Activated T-cell treated with anti-CD3 and anti-CD28 coated beads, Interleukin-2, amount 50 U/mL, for 72 hours (primary cell): ENCODE measurements around the gene GPR183. TPM values are rescaled to one million over a fixed set of nuclear protein-coding genes. Genes with fewer than 3 reads are reported as not detected.

Source experiments
- ATAC-seq, 2 donors: fragments of 150-1000 bp; cut with Tn5 transposase; replicated peaks in 1 of 2; 2 replicates each; pipeline ENCODE4 v1.10.0; 2021; ENCODE audit warnings: moderate library complexity in 2 of 2, mild to moderate bottlenecking in 1 of 2
- DNase-seq, 2 donors: peaks; one replicate each; pipeline ENCODE4 v3.0.0; 2021 to 2022; ENCODE audit warnings: mixed read lengths in 1 of 2
- H3K27ac Mint-ChIP-seq: one replicate; pipeline ENCODE4 v1.8.0; 2022; ENCODE audit warnings: mild to moderate bottlenecking, moderate library complexity, mixed read lengths
- H3K27me3 Mint-ChIP-seq: one replicate; pipeline ENCODE4 v1.8.0; 2022; ENCODE audit warnings: low read depth, mixed read lengths
- H3K36me3 Mint-ChIP-seq, 2 donors: one replicate each; pipeline ENCODE4 v1.8.0; 2022; ENCODE audit warnings: mixed read lengths in 2 of 2, mild to moderate bottlenecking in 1 of 2; ENCODE audit not compliant: insufficient read depth in 2 of 2
- H3K4me1 Mint-ChIP-seq: one replicate; pipeline ENCODE4 v1.8.0; 2022; ENCODE audit warnings: low read depth, mixed read lengths
- H3K4me3 Mint-ChIP-seq, 2 donors: one replicate each; pipeline ENCODE4 v1.8.0; 2022; ENCODE audit warnings: mild to moderate bottlenecking in 2 of 2, mixed read lengths in 2 of 2, moderate library complexity in 2 of 2
- H3K9me3 Mint-ChIP-seq, 2 donors: one replicate each; pipeline ENCODE4 v1.8.0; 2022; ENCODE audit warnings: mixed read lengths in 2 of 2
- total RNA-seq, 2 donors: library from RNA; stranded (reverse); gene quantifications; one replicate each; pipeline ENCODE4 v1.2.3, GENCODE V29; 2022

GPR183 gene
- 10 to 100 TPM; 32.8 to 57.5 TPM for total RNA-seq

GRCh38 chr13:99307247-99307646, at the start of gene GPR183:
TSS of gene GPR183 (minus strand) at chr13:99307399. CDS start at chr13:99296145, 11,254 bp downstream.
- H3K9me3 Mint-ChIP-seq = no peaks in the 10 kb centered on the region
- peaks cover 26 to 32% of the 10 kb centered on the region in 2 donors for H3K36me3 Mint-ChIP-seq
- DNase-seq (peak in 1 of 2 donors; percentile 45), ATAC-seq (peak; percentile 48 to 63)
- H3K27me3 Mint-ChIP-seq = no peaks in the 10 kb centered on the region
- H3K27ac Mint-ChIP-seq = peak within 1 kb of the TSS; percentile 98
- H3K4me3 Mint-ChIP-seq = peak within 1 kb of the TSS; percentile 95 to 96
- H3K4me1 Mint-ChIP-seq = peaks cover 83% of the 10 kb centered on the region

GRCh38 chr13:99356262-99357091, 49.3 kb upstream of the GPR183 start:
- Mint-ChIP-seq H3K9me3 (no peaks in the 10 kb centered on the region), H3K4me1 (peaks cover 100% of the 10 kb centered on the region), H3K4me3 (peak overlapping the region; percentile 82 to 88), H3K27ac (peak overlapping the region; percentile 98), H3K27me3 (no peaks in the 10 kb centered on the region), H3K36me3 (peaks cover 20 to 38% of the 10 kb centered on the region in 2 donors)
- DNase-seq (peak; percentile 65 to 67), ATAC-seq (peak; percentile 53 to 63)

GRCh38 chr13:99356012-99356261, 48.7 kb upstream of the GPR183 start:
- H3K36me3 Mint-ChIP-seq = peaks cover 20 to 38% of the 10 kb centered on the region in 2 donors
- DNase-seq (no peak), ATAC-seq (no peak)
- peak overlapping the region; percentile 98 for H3K27ac Mint-ChIP-seq
- no peaks in the 10 kb centered on the region for H3K27me3 Mint-ChIP-seq
- peak overlapping the region; percentile 82 to 88 for H3K4me3 Mint-ChIP-seq
- H3K9me3 Mint-ChIP-seq = no peaks in the 10 kb centered on the region
- H3K4me1 Mint-ChIP-seq = peaks cover 100% of the 10 kb centered on the region

GRCh38 chr13:99355267-99356011, 48.2 kb upstream of the GPR183 start:
- ATAC-seq = no peak
- H3K4me1 Mint-ChIP-seq = peaks cover 100% of the 10 kb centered on the region
- no peaks in the 10 kb centered on the region for H3K9me3 Mint-ChIP-seq
- H3K27me3 Mint-ChIP-seq = no peaks in the 10 kb centered on the region
- peak overlapping the region; percentile 82 to 88 for H3K4me3 Mint-ChIP-seq
- H3K36me3 Mint-ChIP-seq = peaks cover 16 to 35% of the 10 kb centered on the region in 2 donors
- DNase-seq = no peak
- peak overlapping the region; percentile 98 for H3K27ac Mint-ChIP-seq

GRCh38 chr13:99354371-99354951, 47.3 kb upstream of the GPR183 start:
- Mint-ChIP-seq H3K4me3 (peak overlapping the region; percentile 82 to 88), H3K9me3 (no peaks in the 10 kb centered on the region), H3K36me3 (peaks cover 16 to 35% of the 10 kb centered on the region in 2 donors), H3K27me3 (no peaks in the 10 kb centered on the region), H3K27ac (peak overlapping the region; percentile 93), H3K4me1 (peaks cover 98% of the 10 kb centered on the region)
- ATAC-seq (peak in 1 of 2 donors; percentile 12), DNase-seq (peak; percentile 68)

- peak overlapping the region; percentile 82 to 88 for H3K4me3 Mint-ChIP-seq
- peaks cover 98% of the 10 kb centered on the region for H3K4me1 Mint-ChIP-seq
- peak overlapping the region; percentile 93 for H3K27ac Mint-ChIP-seq
- no peaks in the 10 kb centered on the region for H3K27me3 Mint-ChIP-seq
- DNase-seq = peak; percentile 30 to 42
- ATAC-seq = no peak
- no peaks in the 10 kb centered on the region for H3K9me3 Mint-ChIP-seq
- H3K36me3 Mint-ChIP-seq = peaks cover 17 to 32% of the 10 kb centered on the region in 2 donors
These were observed 46.6 kb upstream of the GPR183 start for GRCh38 chr13:99353836-99354235.

GRCh38 chr13:99353246-99353600, 46.0 kb upstream of the GPR183 start:
- Mint-ChIP-seq H3K27me3 (no peaks in the 10 kb centered on the region), H3K4me1 (peaks cover 98% of the 10 kb centered on the region), H3K4me3 (peak overlapping the region; percentile 82 to 88), H3K27ac (peak overlapping the region; percentile 93), H3K9me3 (no peaks in the 10 kb centered on the region), H3K36me3 (peaks cover 15 to 30% of the 10 kb centered on the region in 2 donors)
- no peak for DNase-seq
- no peak for ATAC-seq

GRCh38 chr13:99352351-99353245, 45.4 kb upstream of the GPR183 start:
- Mint-ChIP-seq H3K36me3 (peaks cover 10 to 27% of the 10 kb centered on the region in 2 donors), H3K27me3 (no peaks in the 10 kb centered on the region), H3K9me3 (no peaks in the 10 kb centered on the region), H3K4me3 (peak overlapping the region; percentile 82 to 88), H3K4me1 (peaks cover 98% of the 10 kb centered on the region), H3K27ac (peak overlapping the region; percentile 93)
- peak; percentile 61 to 62 for DNase-seq
- peak; percentile 22 to 28 for ATAC-seq

- Mint-ChIP-seq H3K36me3 (peaks cover 10 to 30% of the 10 kb centered on the region in 2 donors), H3K4me1 (peaks cover 98% of the 10 kb centered on the region)
- ATAC-seq = peak; percentile 10 to 15
These were observed 44.6 kb upstream of the GPR183 start for GRCh38 chr13:99351772-99352171.

GRCh38 chr13:99350191-99350590, 43.0 kb upstream of the GPR183 start:
- H3K36me3 Mint-ChIP-seq = peaks cover 13 to 38% of the 10 kb centered on the region in 2 donors
- H3K4me1 Mint-ChIP-seq = peaks cover 93% of the 10 kb centered on the region
- ATAC-seq (no peak), DNase-seq (no peak)
- H3K9me3 Mint-ChIP-seq = no peaks in the 10 kb centered on the region
- no peak overlapping the region for H3K27ac Mint-ChIP-seq
- no peaks in the 10 kb centered on the region for H3K27me3 Mint-ChIP-seq
- no peak overlapping the region for H3K4me3 Mint-ChIP-seq

More at GRCh38 chr13:99351772-99352171, 44.6 kb upstream of the GPR183 start:
- no peaks in the 10 kb centered on the region for H3K27me3 Mint-ChIP-seq
- H3K9me3 Mint-ChIP-seq = no peaks in the 10 kb centered on the region
- DNase-seq = peak; percentile 35 to 45
- peak overlapping the region; percentile 82 to 88 for H3K4me3 Mint-ChIP-seq
- peak overlapping the region; percentile 85 for H3K27ac Mint-ChIP-seq

- Mint-ChIP-seq H3K4me1 (peaks cover 81% of the 10 kb centered on the region), H3K9me3 (no peaks in the 10 kb centered on the region), H3K27ac (peak overlapping the region; percentile 68), H3K4me3 (peak overlapping the region in 1 of 2 donors; percentile 33), H3K27me3 (no peaks in the 10 kb centered on the region), H3K36me3 (peaks cover 14 to 41% of the 10 kb centered on the region in 2 donors)
- DNase-seq (peak in 1 of 2 donors; percentile 35), ATAC-seq (peak; percentile 12 to 43)
These were observed 40.8 kb upstream of the GPR183 start for GRCh38 chr13:99347911-99348451.

GRCh38 chr13:99347335-99347878, 40.2 kb upstream of the GPR183 start:
- DNase-seq = no peak
- Mint-ChIP-seq H3K9me3 (no peaks in the 10 kb centered on the region), H3K4me1 (peaks cover 75% of the 10 kb centered on the region)

More at GRCh38 chr13:99347335-99347878, 40.2 kb upstream of the GPR183 start:
- no peaks in the 10 kb centered on the region for H3K27me3 Mint-ChIP-seq
- H3K36me3 Mint-ChIP-seq = peaks cover 12 to 43% of the 10 kb centered on the region in 2 donors
- no peak overlapping the region for H3K27ac Mint-ChIP-seq
- no peak for ATAC-seq
- H3K4me3 Mint-ChIP-seq = peak overlapping the region in 1 of 2 donors; percentile 33
